Activated CD8-positive, alpha-beta memory T cell treated with anti-CD3 and anti-CD28 coated beads for 1 hour (primary cell): Measurements from ENCODE around the gene HNRNPC.
"Not testable (repeated sequence)": the region's sequence is repeated elsewhere in the genome, so short reads cannot be mapped to it uniquely, and the experiment has no call there.

Experiments
- DNase-seq, 2 donors: peaks; one replicate each; pipeline ENCODE4 v3.0.0-alpha.2; 2020; ENCODE audit warnings: low read depth in 1 of 2; ENCODE audit errors: extremely low read depth in 1 of 2

The HNRNPC gene

GRCh38 chr14:21272661-21273060 lies 3.4 kb upstream of the HNRNPC start:
- DNase-seq: not testable (repeated sequence)

- DNase-seq: no peak
These were observed 508 bp downstream of the HNRNPC start for GRCh38 chr14:21268617-21269251.

- DNase-seq: no peak
These were observed 1.2 kb downstream of the HNRNPC start for GRCh38 chr14:21267886-21268616.

- no peak for DNase-seq
These were observed 1.8 kb downstream of the HNRNPC start for GRCh38 chr14:21267431-21267845.

GRCh38 chr14:21264025-21264801 lies 5.0 kb downstream of the HNRNPC start:
- no peak for DNase-seq

- DNase-seq: no peak
These were observed 5.8 kb downstream of the HNRNPC start for GRCh38 chr14:21263284-21264024.

- DNase-seq: no peak
These were observed 6.8 kb downstream of the HNRNPC start for GRCh38 chr14:21262410-21262809.

- DNase-seq: no peak
These were observed 7.4 kb downstream of the HNRNPC start for GRCh38 chr14:21261824-21262223.

GRCh38 chr14:21258889-21259787 lies 10.1 kb downstream of the HNRNPC start:
- no peak for DNase-seq

- DNase-seq: no peak
These were observed 11.0 kb downstream of the HNRNPC start for GRCh38 chr14:21258005-21258888.

GRCh38 chr14:21257394-21257909 lies 11.8 kb downstream of the HNRNPC start:
- DNase-seq: no peak

- no peak for DNase-seq
These were observed 12.5 kb downstream of the HNRNPC start for GRCh38 chr14:21256539-21257393.

GRCh38 chr14:21256102-21256447 lies 13.2 kb downstream of the HNRNPC start:
- DNase-seq: not testable (repeated sequence)

GRCh38 chr14:21255385-21256101 lies 13.7 kb downstream of the HNRNPC start:
- no peak for DNase-seq

- no peak for DNase-seq
These were observed 17.1 kb downstream of the HNRNPC start for GRCh38 chr14:21252149-21252548.

- no peak for DNase-seq
These were observed 18.0 kb downstream of the HNRNPC start for GRCh38 chr14:21251215-21251614.

- no peak for DNase-seq
These were observed 20.4 kb downstream of the HNRNPC start for GRCh38 chr14:21248739-21249411.
